ENCODE data around the gene KDM7A. TPM values are rescaled to one million over a fixed set of nuclear protein-coding genes. Genes with fewer than 3 reads are reported as not detected.

Gene KDM7A
- total RNA-seq, 4 donors from 2014 or later: 4.1 to 17.5 (median 12.4) TPM

- H3K4me3 ChIP-seq: no peak overlapping the region
- no peaks in the 10 kb centered on the region for H3K4me1 ChIP-seq
- H3K36me3 ChIP-seq: no peaks in the 10 kb centered on the region
- DNase-seq: no peak
- H3K9me3 ChIP-seq: no peaks in the 10 kb centered on the region
- no peaks in the 10 kb centered on the region for H3K27me3 ChIP-seq
- intact Hi-C loops (cut with DNase I; ENCODE audit: low total_unique reads): no loop called here
- TF ChIP-seq, protein P1, sequence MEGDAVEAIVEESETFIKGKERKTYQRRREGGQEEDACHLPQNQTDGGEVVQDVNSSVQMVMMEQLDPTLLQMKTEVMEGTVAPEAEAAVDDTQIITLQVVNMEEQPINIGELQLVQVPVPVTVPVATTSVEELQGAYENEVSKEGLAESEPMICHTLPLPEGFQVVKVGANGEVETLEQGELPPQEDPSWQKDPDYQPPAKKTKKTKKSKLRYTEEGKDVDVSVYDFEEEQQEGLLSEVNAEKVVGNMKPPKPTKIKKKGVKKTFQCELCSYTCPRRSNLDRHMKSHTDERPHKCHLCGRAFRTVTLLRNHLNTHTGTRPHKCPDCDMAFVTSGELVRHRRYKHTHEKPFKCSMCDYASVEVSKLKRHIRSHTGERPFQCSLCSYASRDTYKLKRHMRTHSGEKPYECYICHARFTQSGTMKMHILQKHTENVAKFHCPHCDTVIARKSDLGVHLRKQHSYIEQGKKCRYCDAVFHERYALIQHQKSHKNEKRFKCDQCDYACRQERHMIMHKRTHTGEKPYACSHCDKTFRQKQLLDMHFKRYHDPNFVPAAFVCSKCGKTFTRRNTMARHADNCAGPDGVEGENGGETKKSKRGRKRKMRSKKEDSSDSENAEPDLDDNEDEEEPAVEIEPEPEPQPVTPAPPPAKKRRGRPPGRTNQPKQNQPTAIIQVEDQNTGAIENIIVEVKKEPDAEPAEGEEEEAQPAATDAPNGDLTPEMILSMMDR (IDR thresholded peaks at IDR 0.05): no peak
- no peak for TF ChIP-seq POLR2A (IDR thresholded peaks at IDR 0.05)
- H3K27ac ChIP-seq: no peak overlapping the region
These were observed 43.1 kb upstream of the KDM7A start for GRCh38 chr7:140219672-140220524.

GRCh38 chr7:140218656-140219055 is 41.9 kb upstream of the KDM7A start:
- no peak for DNase-seq
- Histone ChIP-seq H3K27ac (no peak overlapping the region), H3K27me3 (no peaks in the 10 kb centered on the region), H3K9me3 (no peaks in the 10 kb centered on the region), H3K36me3 (no peaks in the 10 kb centered on the region), H3K4me1 (no peaks in the 10 kb centered on the region), H3K4me3 (no peak overlapping the region)
- no peak for TF ChIP-seq POLR2A (IDR thresholded peaks at IDR 0.05)
- TF ChIP-seq, protein P1 (IDR thresholded peaks at IDR 0.05): no peak
- intact Hi-C loops (cut with DNase I; ENCODE audit: low total_unique reads): no loop called here

DNA sequence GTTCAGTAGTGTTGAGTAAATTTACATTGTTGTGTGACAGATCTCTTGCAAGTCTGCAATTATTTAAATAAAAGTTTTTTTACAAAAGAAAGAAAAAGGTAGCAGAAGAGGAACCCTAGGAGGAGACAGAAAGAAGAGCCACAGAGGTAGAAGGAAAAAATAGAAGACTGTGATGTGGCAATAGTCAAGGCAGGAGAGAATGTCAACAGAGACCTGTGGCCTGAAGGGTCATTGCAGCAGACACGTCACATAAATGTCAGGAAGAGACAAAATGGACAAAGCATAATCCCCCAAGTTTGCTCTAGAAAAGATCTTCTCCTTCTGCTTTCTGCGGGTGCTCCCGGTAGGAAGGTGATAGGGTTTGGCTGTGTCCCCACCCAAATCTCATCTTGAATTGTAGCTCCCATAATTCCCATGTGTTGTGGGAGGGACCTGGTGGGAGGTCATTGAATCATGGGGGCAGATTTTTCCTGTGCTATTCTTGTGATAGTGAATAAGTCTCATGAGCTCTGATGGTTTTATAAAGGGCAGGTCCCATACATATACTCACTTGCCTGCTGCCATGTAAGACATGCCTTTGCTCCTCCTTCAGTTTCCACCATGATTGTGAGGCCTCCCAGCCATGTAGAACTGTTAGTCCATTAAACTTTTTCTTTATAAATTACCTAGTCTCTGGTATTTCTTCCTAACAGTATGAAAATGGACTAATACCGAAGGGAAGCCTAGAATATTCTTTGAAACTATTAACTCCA is 41.1 kb upstream of the KDM7A start:
- no peak for TF ChIP-seq POLR2A (IDR thresholded peaks at IDR 0.05)
- TF ChIP-seq, protein P1 (IDR thresholded peaks at IDR 0.05): no peak
- intact Hi-C loops (cut with DNase I; ENCODE audit: low total_unique reads): no loop called here
- Histone ChIP-seq H3K9me3 (no peaks in the 10 kb centered on the region), H3K27ac (no peak overlapping the region), H3K4me3 (no peak overlapping the region), H3K36me3 (no peaks in the 10 kb centered on the region), H3K4me1 (no peaks in the 10 kb centered on the region), H3K27me3 (no peaks in the 10 kb centered on the region)
- no peak for DNase-seq

- H3K9me3 ChIP-seq: no peaks in the 10 kb centered on the region
- no peak overlapping the region for H3K27ac ChIP-seq
- TF ChIP-seq, protein P1 (IDR thresholded peaks at IDR 0.05): no peak
- TF ChIP-seq POLR2A (IDR thresholded peaks at IDR 0.05): no peak
- no peaks in the 10 kb centered on the region for H3K4me1 ChIP-seq
- H3K4me3 ChIP-seq: no peak overlapping the region
- intact Hi-C loops (cut with DNase I; ENCODE audit: low total_unique reads): no loop called here
- H3K27me3 ChIP-seq: no peaks in the 10 kb centered on the region
- DNase-seq: no peak
- H3K36me3 ChIP-seq: no peaks in the 10 kb centered on the region
These were observed 38.5 kb upstream of the KDM7A start for GRCh38 chr7:140215281-140215680.
